GM11168 (cell line): ENCODE data around the gene GAGE12G.
"Not testable (repeated sequence)": the region's sequence is repeated elsewhere in the genome, so short reads cannot be mapped to it uniquely, and the experiment has no call there.

Experiments used
- in situ Hi-C: fragments of 300-500 bp; cut with MboI; formaldehyde crosslinking; loops from one replicate; pipeline ENCODE4 v1.12.0; 2022; ENCODE audit warnings: low sequenced_read_pairs; ENCODE audit not compliant: unreplicated experiment

GAGE12G gene, protein sequence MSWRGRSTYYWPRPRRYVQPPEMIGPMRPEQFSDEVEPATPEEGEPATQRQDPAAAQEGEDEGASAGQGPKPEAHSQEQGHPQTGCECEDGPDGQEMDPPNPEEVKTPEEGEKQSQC

DNA sequence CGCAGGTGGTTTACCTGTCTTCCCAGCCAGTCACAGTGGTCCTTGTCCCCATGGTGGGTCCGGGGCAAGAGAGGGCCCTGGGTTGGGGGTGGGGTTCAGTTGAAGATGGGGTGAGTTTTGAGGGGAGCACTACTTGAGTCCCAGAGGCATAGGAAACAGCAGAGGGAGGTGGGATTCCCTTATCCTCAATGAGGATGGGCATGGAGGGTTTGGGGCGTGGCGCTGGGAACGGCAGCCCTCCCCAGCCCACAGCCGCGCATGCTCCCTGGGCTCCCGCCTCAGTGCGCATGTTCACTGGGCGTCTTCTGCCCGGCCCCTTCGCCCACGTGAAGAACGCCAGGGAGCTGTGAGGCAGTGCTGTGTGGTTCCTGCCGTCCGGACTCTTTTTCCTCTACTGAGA, at the start of gene GAGE12G:
Gene GAGE12G (plus strand): TSS at position 301 of the 400 bp plus-strand sequence. CDS start 1,155 bp downstream, outside the sequence.
- in situ Hi-C loops, result not testable (repeated sequence)

DNA sequence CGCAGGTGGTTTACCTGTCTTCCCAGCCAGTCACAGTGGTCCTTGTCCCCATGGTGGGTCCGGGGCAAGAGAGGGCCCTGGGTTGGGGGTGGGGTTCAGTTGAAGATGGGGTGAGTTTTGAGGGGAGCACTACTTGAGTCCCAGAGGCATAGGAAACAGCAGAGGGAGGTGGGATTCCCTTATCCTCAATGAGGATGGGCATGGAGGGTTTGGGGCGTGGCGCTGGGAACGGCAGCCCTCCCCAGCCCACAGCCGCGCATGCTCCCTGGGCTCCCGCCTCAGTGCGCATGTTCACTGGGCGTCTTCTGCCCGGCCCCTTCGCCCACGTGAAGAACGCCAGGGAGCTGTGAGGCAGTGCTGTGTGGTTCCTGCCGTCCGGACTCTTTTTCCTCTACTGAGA, 38.3 kb upstream of the GAGE12G start, which contains the start of gene GAGE12C:
Gene GAGE12C (plus strand): TSS at position 301 of the 400 bp plus-strand sequence. CDS start 1,155 bp downstream, outside the sequence.
- in situ Hi-C loops, result not testable (repeated sequence)

DNA sequence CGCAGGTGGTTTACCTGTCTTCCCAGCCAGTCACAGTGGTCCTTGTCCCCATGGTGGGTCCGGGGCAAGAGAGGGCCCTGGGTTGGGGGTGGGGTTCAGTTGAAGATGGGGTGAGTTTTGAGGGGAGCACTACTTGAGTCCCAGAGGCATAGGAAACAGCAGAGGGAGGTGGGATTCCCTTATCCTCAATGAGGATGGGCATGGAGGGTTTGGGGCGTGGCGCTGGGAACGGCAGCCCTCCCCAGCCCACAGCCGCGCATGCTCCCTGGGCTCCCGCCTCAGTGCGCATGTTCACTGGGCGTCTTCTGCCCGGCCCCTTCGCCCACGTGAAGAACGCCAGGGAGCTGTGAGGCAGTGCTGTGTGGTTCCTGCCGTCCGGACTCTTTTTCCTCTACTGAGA, 28.8 kb upstream of the GAGE12G start, which contains the start of gene GAGE12D:
Gene GAGE12D (plus strand): TSS at position 301 of the 400 bp plus-strand sequence. CDS start 1,155 bp downstream, outside the sequence.
- in situ Hi-C loops, result not testable (repeated sequence)

DNA sequence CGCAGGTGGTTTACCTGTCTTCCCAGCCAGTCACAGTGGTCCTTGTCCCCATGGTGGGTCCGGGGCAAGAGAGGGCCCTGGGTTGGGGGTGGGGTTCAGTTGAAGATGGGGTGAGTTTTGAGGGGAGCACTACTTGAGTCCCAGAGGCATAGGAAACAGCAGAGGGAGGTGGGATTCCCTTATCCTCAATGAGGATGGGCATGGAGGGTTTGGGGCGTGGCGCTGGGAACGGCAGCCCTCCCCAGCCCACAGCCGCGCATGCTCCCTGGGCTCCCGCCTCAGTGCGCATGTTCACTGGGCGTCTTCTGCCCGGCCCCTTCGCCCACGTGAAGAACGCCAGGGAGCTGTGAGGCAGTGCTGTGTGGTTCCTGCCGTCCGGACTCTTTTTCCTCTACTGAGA, 19.2 kb upstream of the GAGE12G start, which contains the start of gene GAGE12E:
Gene GAGE12E (plus strand): TSS at position 301 of the 400 bp plus-strand sequence. CDS start 1,155 bp downstream, outside the sequence.
- in situ Hi-C loops, result not testable (repeated sequence)

DNA sequence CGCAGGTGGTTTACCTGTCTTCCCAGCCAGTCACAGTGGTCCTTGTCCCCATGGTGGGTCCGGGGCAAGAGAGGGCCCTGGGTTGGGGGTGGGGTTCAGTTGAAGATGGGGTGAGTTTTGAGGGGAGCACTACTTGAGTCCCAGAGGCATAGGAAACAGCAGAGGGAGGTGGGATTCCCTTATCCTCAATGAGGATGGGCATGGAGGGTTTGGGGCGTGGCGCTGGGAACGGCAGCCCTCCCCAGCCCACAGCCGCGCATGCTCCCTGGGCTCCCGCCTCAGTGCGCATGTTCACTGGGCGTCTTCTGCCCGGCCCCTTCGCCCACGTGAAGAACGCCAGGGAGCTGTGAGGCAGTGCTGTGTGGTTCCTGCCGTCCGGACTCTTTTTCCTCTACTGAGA, 9.7 kb upstream of the GAGE12G start, which contains the start of gene GAGE12F:
Gene GAGE12F (plus strand): TSS at position 301 of the 400 bp plus-strand sequence. CDS start 1,155 bp downstream, outside the sequence.
- in situ Hi-C loops, result not testable (repeated sequence)

DNA sequence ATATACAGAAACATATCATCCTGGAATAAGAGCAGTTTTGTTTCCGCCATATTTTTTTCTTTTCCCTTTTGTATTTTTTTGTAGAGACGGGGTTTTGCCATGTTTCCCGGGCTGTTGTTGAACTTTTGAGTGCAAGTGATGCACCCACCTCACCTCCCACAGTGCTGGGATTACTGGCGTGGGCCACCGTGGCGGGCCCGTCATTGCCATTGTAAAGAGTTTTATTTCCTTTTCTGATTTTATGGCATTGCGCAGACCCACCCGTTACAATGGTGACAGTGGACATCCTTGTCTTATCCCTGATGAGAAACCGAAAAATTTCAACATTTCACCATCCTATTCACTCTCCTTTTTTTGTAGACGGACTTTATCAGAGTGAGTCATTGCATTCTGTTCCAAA, 1.5 kb upstream of the GAGE12G start:
- in situ Hi-C loops, result not testable (repeated sequence)

DNA sequence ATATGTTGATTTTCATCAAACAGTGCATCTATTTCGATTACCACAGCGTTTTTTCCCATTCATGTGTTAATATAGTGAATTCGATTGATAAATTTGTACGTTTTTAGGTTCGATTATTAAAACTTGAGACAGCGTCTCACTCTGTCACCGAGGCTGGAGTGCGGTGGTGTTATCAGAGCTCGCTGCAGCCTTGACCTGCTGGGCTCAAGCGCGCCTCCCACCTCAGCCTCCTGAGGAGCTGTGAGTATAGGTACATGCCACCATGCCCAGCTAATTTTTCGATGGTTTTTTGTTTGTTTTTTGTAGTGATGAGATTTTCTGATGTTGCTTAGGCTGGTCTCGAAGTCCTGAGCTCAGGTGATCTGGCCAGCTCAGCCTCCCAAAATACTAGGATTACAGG, 1.0 kb upstream of the GAGE12G start:
- in situ Hi-C loops, result not testable (repeated sequence)

DNA sequence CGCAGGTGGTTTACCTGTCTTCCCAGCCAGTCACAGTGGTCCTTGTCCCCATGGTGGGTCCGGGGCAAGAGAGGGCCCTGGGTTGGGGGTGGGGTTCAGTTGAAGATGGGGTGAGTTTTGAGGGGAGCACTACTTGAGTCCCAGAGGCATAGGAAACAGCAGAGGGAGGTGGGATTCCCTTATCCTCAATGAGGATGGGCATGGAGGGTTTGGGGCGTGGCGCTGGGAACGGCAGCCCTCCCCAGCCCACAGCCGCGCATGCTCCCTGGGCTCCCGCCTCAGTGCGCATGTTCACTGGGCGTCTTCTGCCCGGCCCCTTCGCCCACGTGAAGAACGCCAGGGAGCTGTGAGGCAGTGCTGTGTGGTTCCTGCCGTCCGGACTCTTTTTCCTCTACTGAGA, 9.4 kb downstream of the GAGE12G start, which contains the start of gene GAGE12H:
Gene GAGE12H (plus strand): TSS at position 301 of the 400 bp plus-strand sequence. CDS start 1,155 bp downstream, outside the sequence.
- in situ Hi-C loops, result not testable (repeated sequence)

DNA sequence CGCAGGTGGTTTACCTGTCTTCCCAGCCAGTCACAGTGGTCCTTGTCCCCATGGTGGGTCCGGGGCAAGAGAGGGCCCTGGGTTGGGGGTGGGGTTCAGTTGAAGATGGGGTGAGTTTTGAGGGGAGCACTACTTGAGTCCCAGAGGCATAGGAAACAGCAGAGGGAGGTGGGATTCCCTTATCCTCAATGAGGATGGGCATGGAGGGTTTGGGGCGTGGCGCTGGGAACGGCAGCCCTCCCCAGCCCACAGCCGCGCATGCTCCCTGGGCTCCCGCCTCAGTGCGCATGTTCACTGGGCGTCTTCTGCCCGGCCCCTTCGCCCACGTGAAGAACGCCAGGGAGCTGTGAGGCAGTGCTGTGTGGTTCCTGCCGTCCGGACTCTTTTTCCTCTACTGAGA, 19.0 kb downstream of the GAGE12G start, which contains the start of gene GAGE2A:
Gene GAGE2A (plus strand): TSS at position 301 of the 400 bp plus-strand sequence. CDS start 1,155 bp downstream, outside the sequence.
- in situ Hi-C loops, result not testable (repeated sequence)

DNA sequence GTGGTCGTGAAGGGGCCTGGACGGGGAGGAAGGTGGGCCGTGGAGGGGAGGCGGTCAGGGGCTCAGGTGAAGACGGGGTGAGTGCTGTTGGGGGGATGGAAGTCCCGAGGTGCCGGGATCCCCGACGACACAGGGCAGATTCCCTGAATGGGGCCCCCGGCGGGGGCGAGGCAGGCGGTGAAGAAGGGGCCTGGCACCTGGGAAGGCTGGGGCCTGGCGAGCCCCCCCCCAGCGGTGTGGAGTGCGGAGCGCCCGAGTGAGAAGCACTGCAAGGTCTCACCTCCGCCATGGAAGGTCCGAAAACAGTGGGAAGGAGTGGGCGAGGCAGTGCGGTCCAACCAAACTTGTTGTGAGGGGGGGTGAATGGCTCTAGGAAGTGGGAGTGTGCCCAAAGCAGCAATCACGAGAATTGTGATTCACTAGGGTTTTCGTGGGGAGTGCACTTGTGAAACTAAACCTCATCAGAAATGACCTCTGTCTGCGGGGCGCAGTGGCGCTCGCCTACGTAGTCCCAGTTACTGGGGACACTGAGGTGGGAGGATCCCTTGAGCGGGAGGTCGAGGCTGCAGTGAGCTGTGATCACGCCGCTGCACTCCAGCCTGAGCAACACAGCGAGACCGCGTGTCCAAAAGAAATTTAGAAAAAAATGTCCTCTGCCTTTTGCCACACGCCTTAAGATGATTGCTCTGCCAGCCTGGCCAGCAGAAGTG, 19.7 kb downstream of the GAGE12G start:
- in situ Hi-C loops, result not testable (repeated sequence)

DNA sequence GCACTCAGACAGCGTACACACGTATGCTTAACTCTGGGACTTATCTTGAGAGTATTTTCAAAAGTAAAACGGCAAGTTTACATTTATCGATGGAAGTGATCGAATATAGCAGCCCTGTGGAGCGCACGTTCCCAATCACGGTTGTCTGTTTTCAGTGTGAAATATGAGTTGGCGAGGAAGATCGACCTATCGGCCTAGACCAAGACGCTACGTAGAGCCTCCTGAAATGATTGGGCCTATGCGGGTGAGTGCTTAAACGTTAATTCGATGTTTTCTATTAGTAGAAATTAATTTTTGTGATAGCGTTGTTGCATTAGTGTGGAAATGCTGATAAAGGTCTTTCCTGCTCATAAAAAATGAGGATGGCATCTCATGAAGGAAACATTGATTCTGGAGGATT, 20.3 kb downstream of the GAGE12G start:
- in situ Hi-C loops, result not testable (repeated sequence)

DNA sequence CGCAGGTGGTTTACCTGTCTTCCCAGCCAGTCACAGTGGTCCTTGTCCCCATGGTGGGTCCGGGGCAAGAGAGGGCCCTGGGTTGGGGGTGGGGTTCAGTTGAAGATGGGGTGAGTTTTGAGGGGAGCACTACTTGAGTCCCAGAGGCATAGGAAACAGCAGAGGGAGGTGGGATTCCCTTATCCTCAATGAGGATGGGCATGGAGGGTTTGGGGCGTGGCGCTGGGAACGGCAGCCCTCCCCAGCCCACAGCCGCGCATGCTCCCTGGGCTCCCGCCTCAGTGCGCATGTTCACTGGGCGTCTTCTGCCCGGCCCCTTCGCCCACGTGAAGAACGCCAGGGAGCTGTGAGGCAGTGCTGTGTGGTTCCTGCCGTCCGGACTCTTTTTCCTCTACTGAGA, 28.5 kb downstream of the GAGE12G start, which contains the start of gene GAGE1:
Gene GAGE1 (plus strand): TSS at position 301 of the 400 bp plus-strand sequence. CDS start 1,155 bp downstream, outside the sequence.
- in situ Hi-C loops, result not testable (repeated sequence)

DNA sequence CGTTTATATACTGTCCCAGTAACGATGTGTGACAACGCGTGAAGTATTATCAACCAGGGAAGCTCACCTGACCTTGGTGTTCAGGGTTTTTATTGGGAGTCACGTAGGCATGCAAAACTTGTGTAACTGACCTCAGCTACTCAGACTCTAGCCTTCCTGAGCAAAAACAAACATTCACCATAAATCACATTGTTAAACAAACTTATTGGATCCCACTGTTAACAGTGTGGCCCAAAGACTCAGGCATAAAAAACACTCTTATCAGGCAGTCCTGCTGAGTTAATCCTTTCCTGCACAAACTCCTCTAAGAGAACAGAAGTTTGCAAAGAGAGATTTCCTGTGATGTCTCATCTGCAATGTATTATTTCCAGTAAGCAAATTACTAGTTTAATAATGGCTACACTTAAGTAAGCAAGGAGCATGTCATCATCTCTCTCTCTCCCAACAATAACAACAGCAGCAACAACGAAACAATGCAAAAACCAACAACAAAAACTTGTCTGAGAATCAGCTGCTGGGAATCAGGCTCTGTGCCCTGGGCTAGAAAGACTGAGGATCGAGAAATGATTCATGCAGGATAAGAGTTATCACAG, 40.6 kb downstream of the GAGE12G start:
- in situ Hi-C loops, result no loop called here

DNA sequence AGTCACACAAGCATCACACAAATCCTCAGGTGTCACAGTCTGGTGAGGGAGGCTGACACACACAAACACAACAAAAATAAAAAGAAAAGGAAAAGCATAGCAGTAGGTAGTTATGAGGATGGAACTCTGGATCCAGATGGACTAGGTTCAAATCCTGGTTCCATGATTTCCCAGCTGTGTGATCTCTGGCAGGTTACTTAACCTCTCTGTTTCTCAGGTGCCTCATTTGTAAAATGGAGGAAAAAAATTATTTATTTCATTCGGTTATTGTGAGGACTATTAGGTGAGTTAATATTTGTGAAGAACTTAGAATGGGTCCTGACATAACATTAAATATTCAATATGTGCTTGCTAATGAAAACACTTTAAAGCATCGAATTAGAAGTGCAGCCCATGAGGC, 48.4 kb downstream of the GAGE12G start:
- in situ Hi-C loops, result no loop called here
